CD4-positive, alpha-beta T cell treated with Interleukin-6 for 4 hours (primary cell): ENCODE results near the gene DGUOK.
"Not testable (repeated sequence)": the region's sequence is repeated elsewhere in the genome, so short reads cannot be mapped to it uniquely, and the experiment has no call there.

ENCODE experiments used
- DNase-seq: peaks from one replicate; pipeline ENCODE4 v3.0.0-alpha.2; 2020; ENCODE audit warnings: mixed read lengths

DGUOK gene

GRCh38 chr2:73901143-73901542, 25.5 kb upstream of the DGUOK start:
- DNase-seq, result no peak

DNA sequence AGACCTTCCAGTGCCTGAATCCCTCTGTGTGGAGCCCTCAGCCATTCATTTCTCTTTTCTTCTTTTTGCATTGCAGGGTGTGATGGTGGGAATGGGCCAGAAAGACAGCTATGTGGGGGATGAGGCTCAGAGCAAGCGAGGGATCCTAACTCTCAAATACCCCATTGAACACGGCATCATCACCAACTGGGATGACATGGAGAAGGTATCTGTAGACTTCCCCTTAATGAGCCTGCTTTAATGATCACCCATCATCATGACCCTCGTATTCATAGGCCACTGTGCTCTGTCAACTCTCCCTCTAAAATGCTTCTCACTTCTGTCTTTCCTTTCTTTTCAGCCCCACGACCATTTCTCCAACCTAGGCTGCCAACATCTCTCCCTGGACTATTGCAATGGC, 24.4 kb upstream of the DGUOK start:
- no peak for DNase-seq

DNA sequence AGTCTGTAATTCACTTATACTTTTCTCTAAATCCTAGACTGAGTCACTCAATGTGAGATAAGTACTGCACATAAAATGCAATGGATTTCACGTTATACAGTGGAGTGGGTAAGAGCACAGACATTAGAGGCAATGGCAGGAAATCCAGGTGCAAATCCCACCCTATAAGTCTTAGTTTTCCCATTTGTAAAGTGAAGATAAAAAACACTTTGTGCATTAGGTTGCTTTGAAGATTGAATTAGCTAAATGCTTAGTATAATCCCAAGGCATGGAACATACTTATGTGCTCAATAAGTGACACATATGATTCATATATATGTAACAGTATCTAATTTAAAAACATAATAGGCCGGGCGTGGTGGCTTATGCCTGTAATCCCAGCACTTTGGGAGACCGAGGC, 23.4 kb upstream of the DGUOK start:
- DNase-seq, result no peak

- not testable (repeated sequence) for DNase-seq
Measured at GRCh38 chr2:73903949-73904613, 22.6 kb upstream of the DGUOK start.

DNA sequence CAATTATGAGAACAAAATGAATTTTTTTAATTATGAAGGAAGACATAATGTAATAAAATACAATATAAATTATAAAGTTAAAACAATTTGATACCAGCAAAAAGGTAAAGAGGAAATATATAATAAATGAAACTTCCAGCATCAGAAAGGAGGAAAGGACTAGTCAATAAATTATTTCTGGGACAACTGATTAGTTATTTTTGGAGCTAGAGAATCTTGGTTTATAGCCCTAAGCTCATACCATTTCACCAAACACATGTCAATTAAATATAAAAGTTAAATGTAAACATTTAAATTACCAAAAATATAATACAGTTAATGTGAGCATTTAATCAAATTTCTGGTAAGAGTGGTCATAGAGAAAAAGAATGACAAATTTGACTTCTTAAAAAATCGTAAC, 21.7 kb upstream of the DGUOK start:
- DNase-seq, result no peak

DNA sequence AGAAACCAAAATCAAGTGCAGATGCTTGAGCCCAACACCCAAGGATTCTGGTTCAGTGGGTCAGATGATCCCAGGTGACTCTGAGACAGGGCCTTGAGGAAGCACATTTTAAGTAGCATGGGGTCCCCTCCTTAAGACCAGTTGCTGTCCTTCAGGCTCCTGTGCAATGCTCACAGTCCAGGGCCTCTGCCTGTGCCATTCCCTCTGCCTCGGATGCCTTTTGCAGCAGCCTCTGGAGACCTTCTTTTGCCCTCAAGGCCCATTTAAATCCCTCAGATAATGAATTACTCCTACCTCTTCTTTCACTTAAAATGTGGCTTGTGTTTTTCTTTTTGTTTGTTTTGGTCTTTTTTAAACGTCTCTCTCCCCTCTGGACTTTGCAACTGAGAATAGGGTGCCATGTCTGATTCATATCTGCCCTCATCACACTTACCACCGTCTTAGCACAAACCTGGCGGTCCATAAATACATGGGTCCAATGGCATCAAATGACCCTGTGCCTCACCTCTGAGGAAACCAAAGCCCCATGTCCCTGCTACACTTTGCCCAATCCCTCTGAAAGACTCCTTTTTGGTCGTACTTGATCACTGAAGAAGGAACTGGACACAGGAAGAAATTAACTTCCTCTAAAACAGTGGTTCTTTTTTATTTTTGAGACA, 19.7 kb upstream of the DGUOK start:
- DNase-seq, result no peak

GRCh38 chr2:73907840-73908452, 18.7 kb upstream of the DGUOK start:
- peak; percentile 72 for DNase-seq

GRCh38 chr2:73908689-73909652, 17.7 kb upstream of the DGUOK start:
- DNase-seq, result no peak

GRCh38 chr2:73910873-73911547, 15.7 kb upstream of the DGUOK start:
- no peak for DNase-seq

DNA sequence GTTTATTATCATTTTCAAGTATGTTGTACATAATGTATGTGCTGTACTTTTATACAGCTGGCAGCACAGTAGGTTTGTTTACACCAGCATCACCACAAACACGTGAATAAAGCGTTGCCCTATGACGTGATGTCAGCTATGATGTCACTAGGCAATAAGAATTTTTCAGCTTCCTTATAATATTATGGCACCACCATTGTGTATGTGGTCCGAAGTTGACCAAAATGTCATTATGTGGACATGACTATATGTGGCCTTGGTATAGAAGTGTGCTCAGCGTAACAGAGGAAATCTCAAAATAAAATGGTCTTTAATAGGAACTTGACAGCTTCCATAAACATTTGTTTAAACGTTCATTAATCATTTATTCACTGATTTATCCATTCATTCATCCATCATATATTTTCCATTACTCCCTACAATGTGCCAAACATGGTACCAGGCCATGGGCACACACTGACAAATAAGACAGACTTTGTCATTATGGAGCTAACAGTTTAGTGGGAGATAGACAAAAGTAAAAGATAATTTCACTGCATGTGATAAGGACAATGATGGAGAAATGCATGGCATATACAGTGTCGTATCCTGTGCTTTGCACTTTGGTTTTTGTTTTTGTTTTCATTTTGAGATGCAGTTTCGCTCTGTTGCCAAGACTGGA, 15.0 kb upstream of the DGUOK start:
- DNase-seq, result no peak

DNA sequence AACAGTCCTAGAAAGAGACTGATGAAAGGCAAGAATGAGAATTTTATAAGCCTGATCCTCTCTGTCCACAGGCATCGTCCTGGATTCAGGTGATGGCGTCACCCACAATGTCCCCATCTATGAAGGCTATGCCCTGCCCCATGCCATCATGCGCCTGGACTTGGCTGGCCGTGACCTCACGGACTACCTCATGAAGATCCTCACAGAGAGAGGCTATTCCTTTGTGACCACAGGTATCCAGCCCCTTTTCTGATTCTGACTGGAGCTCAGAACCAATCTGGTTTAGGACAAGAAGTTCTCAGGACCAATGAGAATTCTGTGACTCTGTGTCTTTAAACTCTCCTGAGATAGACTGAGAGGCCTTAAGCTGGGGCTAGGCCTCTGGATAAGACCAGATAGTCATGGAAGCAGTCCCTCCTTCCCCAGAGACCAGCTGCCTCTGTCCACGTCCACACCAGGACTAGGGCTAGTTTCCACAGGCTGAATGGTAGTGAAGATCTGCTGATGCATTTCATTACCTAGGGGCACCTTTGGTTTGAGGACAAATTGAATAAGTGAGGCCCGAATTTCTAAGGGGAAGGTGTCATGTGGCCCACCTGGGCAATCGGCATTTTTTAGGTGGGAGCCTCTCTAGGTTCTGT, 13.1 kb upstream of the DGUOK start:
- no peak for DNase-seq

- no peak for DNase-seq
Measured at GRCh38 chr2:73914667-73915066, 12.0 kb upstream of the DGUOK start.

- no peak for DNase-seq
Measured at GRCh38 chr2:73915437-73915993, 11.2 kb upstream of the DGUOK start.

DNA sequence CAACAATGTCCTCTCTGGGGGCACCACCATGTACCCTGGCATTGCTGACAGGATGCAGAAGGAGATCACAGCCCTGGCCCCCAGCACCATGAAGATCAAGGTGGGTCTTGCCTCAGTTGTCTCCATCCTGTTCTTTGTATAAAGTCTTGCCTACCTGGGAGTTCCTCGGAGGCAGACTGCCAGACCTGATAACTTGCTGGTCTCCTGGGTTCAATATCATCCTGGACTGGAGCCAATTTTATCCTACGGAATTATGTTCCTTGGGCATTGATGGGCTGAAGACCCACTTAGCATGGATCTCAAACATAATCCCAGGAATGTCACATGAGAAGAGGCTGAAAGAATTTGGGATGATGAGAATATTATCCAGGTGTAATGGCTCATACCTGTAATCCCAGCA, 10.0 kb upstream of the DGUOK start:
- DNase-seq, result no peak

DNA sequence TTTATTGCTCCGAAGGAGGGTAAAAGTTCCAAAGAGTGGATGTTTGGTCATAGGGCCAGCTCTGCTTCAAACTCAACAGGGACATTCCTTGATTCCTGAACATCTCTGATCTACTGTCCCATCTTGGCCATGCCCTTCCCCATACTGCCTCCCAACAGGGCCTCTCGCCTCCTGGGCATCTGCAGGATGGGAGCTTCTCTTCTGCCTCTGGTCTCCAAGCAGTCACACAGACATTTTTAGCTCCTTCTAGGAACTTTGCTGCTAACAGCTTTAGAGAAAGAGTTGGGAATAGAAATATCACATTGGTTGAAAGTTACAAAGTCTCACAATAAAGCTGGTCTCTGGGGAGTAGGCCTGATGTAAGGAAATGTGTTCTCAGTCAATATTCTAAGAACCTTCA, 9.4 kb upstream of the DGUOK start:
- DNase-seq, result no peak

DNA sequence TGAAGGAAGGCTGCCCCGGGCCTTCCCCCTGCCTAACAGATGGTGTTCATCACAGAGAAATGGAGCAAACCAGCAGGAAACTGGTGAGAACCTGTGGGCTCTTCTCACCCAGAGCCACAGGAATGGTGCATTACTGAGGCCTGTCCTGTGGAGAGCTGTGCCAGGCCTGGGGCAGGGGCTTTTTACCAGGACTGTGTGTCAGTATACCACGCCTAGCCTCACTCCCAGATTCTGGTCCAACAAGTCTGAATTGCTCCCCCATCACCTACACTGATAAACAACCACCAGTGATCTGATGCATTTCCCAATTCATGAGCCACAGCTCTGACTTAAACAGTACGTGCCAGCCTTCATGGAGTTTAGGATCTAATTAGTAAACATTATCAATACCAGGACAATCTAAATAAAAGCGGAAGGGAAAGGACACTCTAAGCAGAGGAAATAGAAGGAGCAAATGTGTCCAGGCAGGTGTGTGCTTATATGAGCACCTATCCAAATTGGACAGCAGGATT, 8.9 kb upstream of the DGUOK start:
- DNase-seq, result no peak

DNA sequence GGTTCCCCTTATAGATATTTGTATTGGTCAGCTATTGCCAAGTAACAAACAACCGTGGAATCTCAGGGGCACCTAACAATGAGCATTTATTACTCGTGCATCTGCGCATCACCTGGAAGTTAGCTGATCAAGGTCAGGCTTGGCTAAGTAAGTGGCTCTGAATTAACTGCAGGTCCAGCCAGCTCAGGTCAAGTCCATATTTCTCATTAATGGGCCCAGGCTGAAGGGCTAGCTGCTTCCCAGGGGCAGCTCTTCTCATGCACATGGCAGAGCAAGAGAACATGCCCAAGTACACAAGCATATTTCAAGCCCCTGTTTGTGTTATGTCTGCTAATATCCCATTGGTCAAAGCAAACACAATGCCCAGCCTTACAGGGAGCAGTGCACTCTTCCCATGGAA, 7.8 kb upstream of the DGUOK start:
- no peak for DNase-seq

- DNase-seq, result no peak
Measured at GRCh38 chr2:73919596-73920228, 7.0 kb upstream of the DGUOK start.

DNA sequence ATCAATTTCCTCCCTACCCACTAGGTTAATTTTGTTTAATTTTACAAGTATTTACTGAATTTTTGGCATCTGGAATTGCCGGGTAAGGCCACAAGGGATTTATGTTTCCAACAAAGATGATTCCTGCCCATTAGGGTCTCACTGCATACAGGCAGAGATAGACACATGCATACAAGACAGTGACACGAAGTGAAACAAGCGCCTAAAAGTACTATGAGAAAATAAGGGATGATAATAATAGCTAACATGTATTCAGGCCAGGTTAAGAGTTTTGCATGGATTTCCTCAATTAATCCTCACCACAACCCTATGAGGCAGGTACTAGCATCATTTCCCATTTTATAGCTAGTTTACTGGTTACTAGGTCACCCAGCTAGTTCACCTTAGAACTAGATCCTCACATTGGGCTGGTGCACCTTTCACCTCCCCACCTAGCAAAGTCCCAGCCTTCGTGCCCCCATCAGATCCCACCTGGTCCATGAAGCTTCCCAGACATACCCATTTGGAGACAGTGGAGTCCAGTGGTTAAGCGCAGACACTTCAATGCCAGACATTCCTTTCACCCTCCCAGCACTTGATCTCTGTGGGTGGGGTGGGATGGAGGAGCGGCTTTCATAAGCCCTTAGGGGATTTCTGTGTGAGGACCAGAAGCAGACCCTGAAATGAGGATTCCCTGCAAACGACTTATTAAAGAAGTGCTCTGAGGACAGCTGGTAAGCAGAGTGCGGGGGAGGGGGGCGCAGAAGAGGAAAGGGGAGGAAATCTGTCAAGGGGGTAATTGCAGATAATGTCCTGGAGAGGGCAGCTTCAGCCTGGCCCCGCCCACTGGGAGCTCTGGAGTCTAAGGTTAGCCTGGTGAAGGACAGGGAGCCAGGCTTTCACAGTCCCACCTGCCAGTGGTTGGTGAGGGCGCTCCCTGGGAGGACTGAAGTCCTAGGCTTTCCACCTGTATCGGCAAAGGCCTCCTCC, 5.8 kb upstream of the DGUOK start:
- DNase-seq, result peak; percentile 54
